Activated naive CD4-positive, alpha-beta T cell treated with anti-CD3 and anti-CD28 coated beads for 36 hours (primary cell): Measurements from ENCODE around the gene WAS. TPM values are rescaled to one million over a fixed set of nuclear protein-coding genes. Genes with fewer than 3 reads are reported as not detected.
"Not testable (repeated sequence)": the region's sequence is repeated elsewhere in the genome, so short reads cannot be mapped to it uniquely, and the experiment has no call there.

Source experiments
- CTCF ChIA-PET: fragments of 350-600 bp; sonication (Branson Sonifier 250); formaldehyde crosslinking; loops from one replicate; lab custom pipeline; 2021; ENCODE audit warnings: antibody characterized with exemption; lab: Charles Lee
- DNase-seq: peaks from one replicate; pipeline ENCODE4 v3.0.0-alpha.2; 2020
- H3K27ac Mint-ChIP-seq: one replicate; pipeline ENCODE4 v1.8.0; 2021; ENCODE audit warnings: mild to moderate bottlenecking, mixed read lengths
- H3K27me3 Mint-ChIP-seq: one replicate; pipeline ENCODE4 v1.8.0; 2021; ENCODE audit warnings: low read depth, mixed read lengths
- H3K36me3 Mint-ChIP-seq: one replicate; pipeline ENCODE4 v1.8.0; 2021; ENCODE audit warnings: low read depth, mixed read lengths
- H3K4me1 Mint-ChIP-seq: one replicate; pipeline ENCODE4 v1.8.0; 2021; ENCODE audit warnings: low read depth, mixed read lengths
- H3K4me3 Mint-ChIP-seq: one replicate; pipeline ENCODE4 v1.8.0; 2021; ENCODE audit warnings: mild to moderate bottlenecking, moderate library complexity, mixed read lengths
- H3K9me3 Mint-ChIP-seq: one replicate; pipeline ENCODE4 v1.8.0; 2021; ENCODE audit warnings: mixed read lengths
- intact Hi-C: fragments of 100-400 bp; cut with micrococcal nuclease; formaldehyde crosslinking; loops from one replicate; pipeline ENCODE4 v1.15.1; 2023
- total RNA-seq, 2 experiments: library from RNA; stranded (reverse); gene quantifications; one replicate each; pipeline ENCODE4 v1.2.3, GENCODE V29; 2021

Gene WAS
- total RNA-seq: 10 to 100 TPM; 76.1 to 77.8 TPM

DNA sequence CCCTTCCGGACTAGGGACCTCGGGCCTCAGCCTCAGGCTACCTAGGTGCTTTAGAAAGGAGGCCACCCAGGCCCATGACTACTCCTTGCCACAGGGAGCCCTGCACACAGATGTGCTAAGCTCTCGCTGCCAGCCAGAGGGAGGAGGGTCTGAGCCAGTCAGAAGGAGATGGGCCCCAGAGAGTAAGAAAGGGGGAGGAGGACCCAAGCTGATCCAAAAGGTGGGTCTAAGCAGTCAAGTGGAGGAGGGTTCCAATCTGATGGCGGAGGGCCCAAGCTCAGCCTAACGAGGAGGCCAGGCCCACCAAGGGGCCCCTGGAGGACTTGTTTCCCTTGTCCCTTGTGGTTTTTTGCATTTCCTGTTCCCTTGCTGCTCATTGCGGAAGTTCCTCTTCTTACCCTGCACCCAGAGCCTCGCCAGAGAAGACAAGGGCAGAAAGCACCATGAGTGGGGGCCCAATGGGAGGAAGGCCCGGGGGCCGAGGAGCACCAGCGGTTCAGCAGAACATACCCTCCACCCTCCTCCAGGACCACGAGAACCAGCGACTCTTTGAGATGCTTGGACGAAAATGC lies at the start of gene WAS:
TSS of gene WAS (plus strand) at position 389 of the 572 bp plus-strand sequence. CDS start at position 444, 55 bp downstream.
- peak; percentile 65 for DNase-seq
- intact Hi-C loops: no loop called here
- peaks cover 57% of the 10 kb centered on the region for H3K4me1 Mint-ChIP-seq
- H3K36me3 Mint-ChIP-seq: peaks cover 32% of the 10 kb centered on the region
- H3K4me3 Mint-ChIP-seq: peak within 1 kb of the TSS; percentile 96
- H3K27ac Mint-ChIP-seq: peak within 1 kb of the TSS; percentile 97
- CTCF ChIA-PET: interaction anchor here (0.6 to 0.8 kb wide), 3 partner anchors 10 to 36 kb away, joined by 3 to 4 read pairs (median 3); partner anchors contain the start of gene SUV39H1
- no peaks in the 10 kb centered on the region for H3K9me3 Mint-ChIP-seq
- H3K27me3 Mint-ChIP-seq: no peaks in the 10 kb centered on the region

GRCh38 chrX:48636301-48636700 lies 47.3 kb upstream of the WAS start:
- Mint-ChIP-seq H3K4me1 (peaks cover 11% of the 10 kb centered on the region), H3K27me3 (no peaks in the 10 kb centered on the region), H3K36me3 (no peaks in the 10 kb centered on the region), H3K9me3 (no peaks in the 10 kb centered on the region), H3K27ac (peak overlapping the region; percentile 27), H3K4me3 (no peak overlapping the region)
- CTCF ChIA-PET: no interaction called here
- no peak for DNase-seq
- intact Hi-C loops: no loop called here

DNA sequence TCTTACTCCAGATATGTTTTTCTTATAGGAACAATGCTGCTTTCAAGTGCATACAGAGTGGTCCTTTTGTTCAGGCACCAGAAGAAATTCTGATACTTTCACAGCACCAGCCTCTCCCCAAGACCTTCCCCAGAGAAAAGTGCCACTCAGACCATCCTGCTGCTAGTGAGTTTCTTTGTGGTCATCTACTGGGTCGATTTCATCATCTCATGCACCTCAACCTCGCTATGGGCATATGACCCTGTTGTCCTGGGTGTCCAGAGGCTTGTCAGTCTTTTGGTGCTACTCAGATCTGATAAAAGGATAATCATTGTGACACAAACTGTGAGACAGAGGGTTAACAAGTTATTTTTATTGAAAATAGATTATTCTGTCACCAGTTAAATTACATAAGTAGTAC lies 46.8 kb upstream of the WAS start:
- DNase-seq: no peak
- H3K27ac Mint-ChIP-seq: peak overlapping the region; percentile 27

GRCh38 chrX:48645669-48646068 lies 37.9 kb upstream of the WAS start:
- intact Hi-C loops: no loop called here
- Mint-ChIP-seq H3K9me3 (no peaks in the 10 kb centered on the region), H3K36me3 (no peaks in the 10 kb centered on the region), H3K27ac (no peak overlapping the region), H3K27me3 (no peaks in the 10 kb centered on the region), H3K4me3 (no peak overlapping the region), H3K4me1 (peaks cover 2% of the 10 kb centered on the region)
- DNase-seq: no peak
- CTCF ChIA-PET: interaction anchor here (0.8 kb wide), 2 partner anchors 112 to 142 kb away, joined by 3 to 4 read pairs; no protein-coding TSS in a partner anchor

More for the DNA sequence above, 46.8 kb upstream of the WAS start:
- peaks cover 7% of the 10 kb centered on the region for H3K4me1 Mint-ChIP-seq
- intact Hi-C loops: no loop called here
- CTCF ChIA-PET: no interaction called here
- H3K9me3 Mint-ChIP-seq: no peaks in the 10 kb centered on the region
- H3K36me3 Mint-ChIP-seq: no peaks in the 10 kb centered on the region
- no peaks in the 10 kb centered on the region for H3K27me3 Mint-ChIP-seq
- no peak overlapping the region for H3K4me3 Mint-ChIP-seq

DNA sequence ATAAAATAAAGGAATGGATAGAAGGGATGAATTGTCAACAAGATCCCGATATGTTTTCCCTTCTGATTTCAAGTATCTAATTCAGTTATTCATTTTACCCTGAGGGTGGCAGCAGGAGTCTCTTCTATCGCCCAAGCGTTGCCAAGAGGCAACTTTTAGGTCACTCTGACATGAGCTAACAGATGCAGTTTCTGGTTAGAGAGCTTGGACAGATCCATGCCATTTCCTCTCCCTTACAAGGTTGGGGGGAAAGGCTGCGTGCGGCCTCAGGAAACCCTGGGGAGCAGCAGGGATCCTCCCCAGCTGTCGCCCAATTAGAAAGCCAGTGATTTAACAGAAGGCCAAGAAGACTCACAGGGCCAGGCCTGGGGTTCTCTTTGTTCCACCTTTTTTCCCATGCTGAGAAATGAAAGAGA lies 35.3 kb upstream of the WAS start:
- no peaks in the 10 kb centered on the region for H3K27me3 Mint-ChIP-seq
- CTCF ChIA-PET: interaction anchor here (0.6 to 1.9 kb wide), 8 partner anchors 48 to 374 kb away, joined by 3 to 5 read pairs (median 3); partner anchors contain the start of genes HDAC6 and SUV39H1
- H3K4me3 Mint-ChIP-seq: no peak overlapping the region
- no peaks in the 10 kb centered on the region for H3K9me3 Mint-ChIP-seq
- no peak overlapping the region for H3K27ac Mint-ChIP-seq
- H3K36me3 Mint-ChIP-seq: no peaks in the 10 kb centered on the region
- intact Hi-C loops: loop anchor here (1.0 to 2.0 kb wide), 3 partner anchors 154 to 297 kb away; partner anchors contain the start of gene HDAC6
- H3K4me1 Mint-ChIP-seq: peaks cover 11% of the 10 kb centered on the region
- peak; percentile 53 for DNase-seq

GRCh38 chrX:48649102-48649501 lies 34.5 kb upstream of the WAS start:
- Mint-ChIP-seq H3K9me3 (no peaks in the 10 kb centered on the region), H3K4me1 (peaks cover 13% of the 10 kb centered on the region), H3K27ac (no peak overlapping the region), H3K4me3 (no peak overlapping the region), H3K27me3 (no peaks in the 10 kb centered on the region), H3K36me3 (no peaks in the 10 kb centered on the region)
- no peak for DNase-seq
- intact Hi-C loops: loop anchor here (2.0 kb wide), 1 partner anchor 154 kb away; the partner anchor contains the start of gene HDAC6
- CTCF ChIA-PET: interaction anchor here (0.9 to 1.0 kb wide), 2 partner anchors 297 to 304 kb away, joined by 3 read pairs; no protein-coding TSS in a partner anchor

DNA sequence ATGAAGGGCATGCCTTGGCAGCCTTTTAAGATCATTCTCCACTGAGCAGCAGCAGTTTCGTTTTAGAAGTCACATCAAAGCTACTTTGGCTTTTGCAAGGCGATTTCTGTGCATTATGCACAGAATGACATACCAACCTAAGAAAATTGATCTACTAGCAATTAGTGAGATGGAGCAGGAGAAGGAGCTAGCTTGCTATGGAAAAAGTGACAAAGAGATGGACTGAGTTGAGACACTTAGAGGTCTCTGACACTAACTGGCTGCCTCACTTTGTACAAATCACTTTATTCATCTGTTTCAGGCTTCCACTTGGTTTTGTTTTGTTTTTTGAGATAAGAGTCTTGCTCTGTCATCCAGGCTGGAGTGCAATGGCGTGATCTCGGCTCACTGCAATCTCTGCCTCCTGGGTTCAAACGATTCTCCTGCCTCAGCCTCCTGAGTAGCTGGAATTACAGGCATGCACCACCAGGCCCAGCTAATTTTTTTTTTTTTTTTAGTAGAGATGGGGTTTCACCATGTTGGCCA lies 31.5 kb upstream of the WAS start:
- CTCF ChIA-PET: not testable (repeated sequence)

GRCh38 chrX:48654746-48655145 lies 28.9 kb upstream of the WAS start:
- H3K27ac Mint-ChIP-seq, CTCF ChIA-PET, DNase-seq, H3K36me3 Mint-ChIP-seq, H3K4me3 Mint-ChIP-seq, H3K9me3 Mint-ChIP-seq, H3K27me3 Mint-ChIP-seq, intact Hi-C loops: not testable (repeated sequence)
- peaks cover 11% of the 10 kb centered on the region for H3K4me1 Mint-ChIP-seq

More for the DNA sequence above, 31.5 kb upstream of the WAS start:
- intact Hi-C loops, H3K27me3 Mint-ChIP-seq, DNase-seq, H3K9me3 Mint-ChIP-seq, H3K36me3 Mint-ChIP-seq, H3K4me3 Mint-ChIP-seq, H3K27ac Mint-ChIP-seq: not testable (repeated sequence)
- H3K4me1 Mint-ChIP-seq: peaks cover 13% of the 10 kb centered on the region

- DNase-seq, H3K4me1 Mint-ChIP-seq, intact Hi-C loops, CTCF ChIA-PET, H3K27me3 Mint-ChIP-seq, H3K36me3 Mint-ChIP-seq, H3K27ac Mint-ChIP-seq, H3K4me3 Mint-ChIP-seq, H3K9me3 Mint-ChIP-seq: not testable (repeated sequence)
Observed at GRCh38 chrX:48659686-48660085, 23.9 kb upstream of the WAS start.

DNA sequence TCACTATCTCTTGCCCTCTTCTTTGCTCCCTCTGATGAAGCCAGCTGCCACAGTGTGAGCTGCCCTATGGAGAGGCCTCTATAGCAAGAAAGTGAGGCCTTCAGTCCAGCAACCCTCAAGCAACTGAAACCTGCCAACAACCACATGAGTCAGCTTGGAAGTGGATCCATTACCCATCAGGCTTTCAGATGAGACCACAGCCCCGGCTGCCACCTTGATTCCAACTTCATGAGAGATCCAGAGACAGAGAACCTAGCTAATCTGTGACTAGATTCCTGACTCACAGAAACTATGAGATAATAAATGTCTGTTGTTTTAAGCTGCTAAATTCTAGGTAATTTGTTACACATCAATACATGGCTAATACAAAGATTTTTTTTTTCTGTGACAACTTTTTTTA lies 20.4 kb upstream of the WAS start:
- CTCF ChIA-PET: interaction anchor here (1.1 kb wide), 1 partner anchor 13 kb away, joined by 4 read pairs; no protein-coding TSS in a partner anchor
- H3K27me3 Mint-ChIP-seq: no peaks in the 10 kb centered on the region

GRCh38 chrX:48664156-48664555 lies 19.4 kb upstream of the WAS start:
- Mint-ChIP-seq H3K27ac (no peak overlapping the region), H3K9me3 (no peaks in the 10 kb centered on the region), H3K4me1 (peaks cover 3% of the 10 kb centered on the region), H3K4me3 (no peak overlapping the region), H3K36me3 (no peaks in the 10 kb centered on the region), H3K27me3 (no peaks in the 10 kb centered on the region)
- CTCF ChIA-PET: no interaction called here
- intact Hi-C loops: no loop called here
- DNase-seq: no peak

More for the DNA sequence above, 20.4 kb upstream of the WAS start:
- no peaks in the 10 kb centered on the region for H3K36me3 Mint-ChIP-seq
- peaks cover 3% of the 10 kb centered on the region for H3K4me1 Mint-ChIP-seq
- no peaks in the 10 kb centered on the region for H3K9me3 Mint-ChIP-seq
- H3K4me3 Mint-ChIP-seq: no peak overlapping the region
- intact Hi-C loops: no loop called here
- H3K27ac Mint-ChIP-seq: no peak overlapping the region
- peak; percentile 8 for DNase-seq

- no peaks in the 10 kb centered on the region for H3K27me3 Mint-ChIP-seq
- CTCF ChIA-PET: no interaction called here
- H3K4me1 Mint-ChIP-seq: peaks cover 2% of the 10 kb centered on the region
- no peak overlapping the region for H3K27ac Mint-ChIP-seq
- no peak for DNase-seq
- H3K36me3 Mint-ChIP-seq: no peaks in the 10 kb centered on the region
- H3K4me3 Mint-ChIP-seq: no peak overlapping the region
- intact Hi-C loops: no loop called here
- no peaks in the 10 kb centered on the region for H3K9me3 Mint-ChIP-seq
Observed at GRCh38 chrX:48665991-48666390, 17.6 kb upstream of the WAS start.

DNA sequence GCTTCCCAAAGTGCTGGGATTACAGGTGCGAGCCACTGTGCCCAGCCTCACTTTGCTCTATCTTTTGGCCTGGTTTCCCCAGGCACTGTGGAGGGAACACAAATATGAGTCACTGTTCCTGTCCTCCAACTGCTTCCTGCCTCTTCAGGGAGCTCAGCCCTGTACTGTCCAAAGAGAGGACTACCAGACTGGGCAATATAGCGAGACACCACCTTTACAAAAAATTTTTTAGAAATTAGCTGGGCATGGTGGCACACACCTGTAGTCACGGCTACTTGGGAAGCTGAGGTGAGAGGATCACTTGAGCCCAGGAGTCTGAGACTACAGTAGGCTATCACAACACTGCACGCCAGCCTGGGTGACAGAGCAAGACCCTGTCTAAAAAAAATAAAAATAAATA lies 16.9 kb upstream of the WAS start:
- CTCF ChIA-PET: interaction anchor here (0.7 kb wide), 1 partner anchor 10 kb away, joined by 4 read pairs; no protein-coding TSS in a partner anchor
- H3K4me1 Mint-ChIP-seq: no peaks in the 10 kb centered on the region
- no peaks in the 10 kb centered on the region for H3K36me3 Mint-ChIP-seq
- DNase-seq: no peak
- no peaks in the 10 kb centered on the region for H3K9me3 Mint-ChIP-seq
- intact Hi-C loops: no loop called here
- no peaks in the 10 kb centered on the region for H3K27me3 Mint-ChIP-seq
- no peak overlapping the region for H3K27ac Mint-ChIP-seq
- H3K4me3 Mint-ChIP-seq: no peak overlapping the region
